ENCODE results near the gene TTF1.

Gene TTF1

DNA sequence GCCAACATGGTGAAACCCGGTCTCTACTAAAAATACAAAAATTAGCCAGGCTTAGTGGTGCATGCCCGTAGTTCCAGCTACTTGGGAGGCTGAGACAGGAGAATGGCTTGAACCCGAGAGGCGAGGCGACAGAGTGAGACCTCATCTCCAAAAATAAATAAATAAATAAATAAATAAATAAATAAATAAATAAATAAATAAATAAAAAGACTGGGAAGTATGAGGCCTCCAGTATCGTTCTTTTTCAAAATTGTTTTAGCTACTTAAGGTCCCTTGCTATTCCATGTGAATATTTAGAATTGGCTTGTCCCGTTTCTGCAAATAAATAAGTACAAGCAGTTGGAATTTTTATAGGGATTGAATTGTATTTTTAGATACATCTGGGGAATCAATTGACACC lies 48.9 kb downstream of the TTF1 start:
- no peak for DNase-seq

GRCh38 chr9:132356324-132356924 lies 50.2 kb downstream of the TTF1 start:
- no peak for DNase-seq

DNA sequence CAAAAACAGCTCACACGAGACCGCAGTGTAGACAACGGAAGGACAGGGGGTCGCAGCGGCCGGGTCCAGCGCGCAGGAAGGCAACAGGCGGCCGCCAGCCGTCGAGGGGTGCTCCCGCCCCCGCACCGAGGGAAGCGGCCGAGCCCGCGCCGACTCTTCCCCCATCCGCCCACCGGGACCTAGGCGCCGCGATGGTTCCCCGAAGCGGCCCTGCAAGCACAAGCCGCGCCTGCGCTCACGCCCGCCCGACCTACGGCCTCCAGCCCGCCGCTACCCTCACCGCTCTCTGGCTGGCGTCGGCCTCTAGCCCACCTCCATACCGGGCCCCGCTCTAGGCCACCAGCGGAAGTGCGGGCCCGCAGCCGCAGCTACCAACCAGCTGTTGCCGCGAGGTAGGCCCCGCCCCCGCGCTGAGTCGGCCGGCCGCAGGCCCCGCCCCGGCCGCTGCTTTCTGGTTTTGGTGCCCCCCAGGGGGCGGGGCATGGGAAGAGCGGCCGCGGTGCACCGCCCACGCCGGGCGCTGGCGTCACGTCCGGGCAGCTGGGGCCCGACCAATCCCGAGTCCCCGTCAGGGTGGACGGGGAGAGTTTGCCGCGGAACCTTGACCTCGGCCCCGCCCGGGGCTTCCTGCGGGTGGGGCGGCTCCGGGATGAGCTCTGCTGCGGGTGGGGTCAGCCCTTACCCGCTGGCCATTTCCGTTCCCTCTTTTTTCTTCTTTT lies 51.8 kb downstream of the TTF1 start, which contains the start of gene SETX:
TSS of gene SETX (minus strand) at position 350 of the 719 bp plus-strand sequence. CDS start 5,558 bp downstream, outside the sequence.
- peak; percentile 64 to 99 (median 94) for DNase-seq

DNA sequence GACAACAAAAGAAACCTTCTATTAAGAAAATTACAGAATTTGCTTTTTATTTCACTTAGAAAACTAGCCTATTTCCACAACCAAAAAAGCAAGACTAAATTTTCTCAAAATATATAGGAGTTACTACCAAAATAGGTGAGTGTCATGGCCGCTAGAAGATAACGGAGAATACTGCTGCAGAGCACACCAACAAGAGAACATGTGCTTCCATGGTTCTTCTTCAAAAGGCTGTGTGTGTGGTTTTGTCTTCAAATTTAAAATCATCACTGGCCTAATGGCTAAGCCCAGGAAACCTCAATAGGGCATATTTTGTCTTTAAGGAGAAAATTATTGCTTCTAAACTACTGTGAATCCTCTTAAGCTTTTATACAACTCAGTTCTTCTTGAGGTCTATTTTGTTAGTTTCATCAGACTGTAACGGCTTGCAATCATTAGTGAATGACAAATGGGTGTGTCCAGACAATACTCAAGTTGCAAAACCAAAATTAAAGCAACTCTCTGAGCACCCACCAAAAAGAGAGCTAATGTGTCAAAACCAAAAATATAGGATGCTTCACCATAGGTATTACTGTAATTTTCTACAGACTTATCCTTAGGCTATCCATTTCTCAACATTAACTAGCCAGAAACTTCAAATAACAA lies 55.1 kb downstream of the TTF1 start:
- DNase-seq, result no peak

GRCh38 chr9:132350861-132351315 lies 55.8 kb downstream of the TTF1 start:
- no peak for DNase-seq

DNA sequence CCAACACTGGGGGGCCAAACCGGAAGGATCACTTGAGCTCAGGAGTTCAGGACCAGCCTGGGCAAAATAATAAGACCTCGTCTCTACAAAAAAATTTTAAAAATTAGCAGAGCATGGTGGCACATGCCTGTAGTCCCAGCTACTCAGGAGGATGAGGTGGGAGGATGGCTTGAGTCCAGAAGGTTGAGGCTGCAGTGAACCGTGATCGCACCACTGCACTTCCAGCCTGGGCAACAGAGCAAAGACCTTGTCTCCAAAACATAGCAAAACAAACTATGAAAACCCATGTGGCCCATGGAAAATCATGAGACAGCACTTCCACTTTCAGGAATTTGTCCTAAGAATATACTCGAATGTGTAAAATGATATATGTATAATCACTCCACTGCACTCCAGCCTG lies 58.0 kb downstream of the TTF1 start:
- no peak for DNase-seq

DNA sequence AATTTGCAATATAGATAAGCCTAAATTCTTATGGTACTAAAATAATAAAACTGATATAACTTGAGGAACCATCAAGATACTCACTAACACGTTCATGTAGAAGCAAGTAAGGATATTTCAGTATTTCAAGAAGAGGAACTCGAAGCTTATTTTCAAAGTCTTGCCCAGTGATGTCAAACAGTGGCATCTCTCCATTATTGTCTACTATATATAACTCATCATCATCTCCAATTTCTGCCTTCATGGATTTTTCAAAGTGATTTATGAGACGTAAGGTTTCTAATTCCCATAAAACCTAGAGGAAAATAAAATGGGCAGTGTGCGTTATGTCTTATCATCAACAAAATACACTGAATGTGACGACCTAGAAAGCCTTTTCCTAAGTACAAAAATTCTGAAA lies 60.5 kb downstream of the TTF1 start:
- no peak for DNase-seq

DNA sequence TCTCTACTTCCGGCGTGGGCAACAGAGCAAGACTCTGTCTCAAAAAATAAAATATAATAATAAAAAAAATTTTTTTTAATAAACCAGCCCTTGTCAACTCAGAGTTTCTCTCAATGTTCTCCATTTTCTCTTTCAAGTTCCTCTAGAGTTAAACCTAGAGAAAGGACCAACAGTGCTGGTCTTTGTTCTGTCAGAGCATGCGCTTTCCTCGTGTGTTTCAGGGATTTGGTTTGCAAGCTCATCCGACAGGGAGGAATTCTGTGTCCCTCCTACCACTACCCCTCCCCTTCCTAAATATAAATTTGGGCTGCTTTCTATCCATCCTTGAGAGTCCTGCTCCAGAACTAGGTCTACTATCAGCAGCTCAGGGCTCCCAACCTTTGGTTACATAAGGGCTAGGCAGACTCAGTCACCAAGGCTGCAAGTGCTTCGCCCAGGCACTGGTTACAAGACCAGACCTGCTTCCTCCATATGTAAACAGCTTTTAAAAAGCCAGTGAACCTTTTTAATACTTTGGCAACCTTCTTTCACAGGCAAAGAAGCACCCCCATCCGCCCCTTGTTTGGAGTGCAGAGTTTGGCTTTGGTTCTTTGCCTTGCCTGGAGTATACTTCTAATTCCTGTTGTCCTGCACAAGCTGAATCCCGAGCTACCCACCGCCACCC lies 65.3 kb downstream of the TTF1 start:
- peak in 9 of 14 donors; percentile 11 to 54 (median 27) for DNase-seq

DNA sequence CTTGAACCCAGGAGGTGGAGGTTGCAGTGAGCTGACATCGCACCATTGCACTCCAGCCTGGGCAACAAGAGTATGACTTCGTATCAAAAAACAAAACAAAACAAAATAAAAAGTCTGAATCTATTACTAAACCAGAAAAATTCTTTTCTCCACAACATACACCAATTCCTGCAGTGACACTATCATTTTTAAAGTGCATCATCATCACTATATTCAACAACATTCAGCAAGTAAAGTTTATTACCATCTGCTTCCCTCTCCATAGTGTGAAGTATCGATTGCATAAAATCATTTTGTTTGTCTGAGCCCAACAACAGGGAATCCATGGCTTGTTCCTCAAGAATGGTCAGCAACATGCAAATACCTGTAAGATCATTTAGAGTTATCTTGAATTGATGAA lies 72.3 kb downstream of the TTF1 start:
- DNase-seq, result no peak

DNA sequence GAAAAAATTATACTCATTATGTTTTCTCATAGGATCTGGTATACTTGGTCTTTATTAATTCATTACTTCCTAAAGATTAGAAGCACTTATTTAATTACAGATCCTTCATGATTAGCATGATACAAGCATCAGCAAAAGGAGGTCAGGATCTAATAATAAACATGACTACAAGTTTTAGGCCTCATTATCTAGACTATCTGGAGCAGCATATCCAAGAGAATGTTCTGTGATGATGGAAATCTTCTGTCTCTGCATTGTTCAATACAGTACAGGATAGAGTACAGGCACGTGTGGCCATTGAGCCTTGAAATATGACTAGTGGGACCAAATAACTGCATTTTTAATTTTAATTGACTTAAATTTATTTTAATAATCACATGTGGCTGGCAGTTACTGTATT lies 73.1 kb downstream of the TTF1 start:
- no peak for DNase-seq

DNA sequence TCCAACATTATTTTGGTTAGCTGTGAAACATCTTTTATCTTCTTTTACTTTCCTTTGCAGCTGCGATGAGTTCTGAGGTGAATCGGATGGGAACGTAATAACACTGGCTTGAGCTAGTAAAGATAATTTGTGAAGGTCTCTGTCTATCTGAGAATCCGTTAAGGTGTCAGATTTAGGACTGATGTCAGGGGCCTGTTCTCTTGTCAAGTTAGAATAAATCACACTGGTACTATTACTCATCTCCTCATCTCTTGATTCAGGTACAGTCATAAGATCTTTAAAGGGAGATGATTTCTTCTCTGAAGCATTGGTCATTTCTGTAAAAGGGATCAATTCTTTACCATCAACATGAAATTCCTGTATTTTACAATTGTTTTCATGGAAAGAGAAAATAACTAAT lies 78.1 kb downstream of the TTF1 start:
- DNase-seq, result no peak

- no peak for DNase-seq
Observed at GRCh38 chr9:132327537-132327936, 79.1 kb downstream of the TTF1 start.
